Fibroblast of the aortic adventitia (primary cell): ENCODE results near the gene BPIFB6. TPM values are rescaled to one million over a fixed set of nuclear protein-coding genes. Genes with fewer than 3 reads are reported as not detected.

Experiments
- DNase-seq: peaks from one replicate; pipeline ENCODE4 v3.0.0-alpha.2; 2010; ENCODE audit warnings: low read depth
- H3K4me3 ChIP-seq: 2 replicates; pipeline ENCODE4 v1.5.1; 2011; ENCODE audit warnings: low read depth, mild to moderate bottlenecking, control low read depth, low read length, moderate library complexity
- total RNA-seq: library from RNA; depleted of rRNA; stranded (reverse); fragments of >200 nt; gene quantifications from 2 replicates; pipeline ENCODE4 v1.2.3, GENCODE V29; 2012; ENCODE audit warnings: low replicate concordance
- TF ChIP-seq, protein P1 (sequence below): IDR thresholded peaks from 2 replicates; pipeline ENCODE4 v1.5.1; 2011; ENCODE audit warnings: mild to moderate bottlenecking, low read length, control low read depth, inconsistent platforms; ENCODE audit not compliant: insufficient read depth

BPIFB6 gene
- total RNA-seq, 1 donor: not detected

DNA sequence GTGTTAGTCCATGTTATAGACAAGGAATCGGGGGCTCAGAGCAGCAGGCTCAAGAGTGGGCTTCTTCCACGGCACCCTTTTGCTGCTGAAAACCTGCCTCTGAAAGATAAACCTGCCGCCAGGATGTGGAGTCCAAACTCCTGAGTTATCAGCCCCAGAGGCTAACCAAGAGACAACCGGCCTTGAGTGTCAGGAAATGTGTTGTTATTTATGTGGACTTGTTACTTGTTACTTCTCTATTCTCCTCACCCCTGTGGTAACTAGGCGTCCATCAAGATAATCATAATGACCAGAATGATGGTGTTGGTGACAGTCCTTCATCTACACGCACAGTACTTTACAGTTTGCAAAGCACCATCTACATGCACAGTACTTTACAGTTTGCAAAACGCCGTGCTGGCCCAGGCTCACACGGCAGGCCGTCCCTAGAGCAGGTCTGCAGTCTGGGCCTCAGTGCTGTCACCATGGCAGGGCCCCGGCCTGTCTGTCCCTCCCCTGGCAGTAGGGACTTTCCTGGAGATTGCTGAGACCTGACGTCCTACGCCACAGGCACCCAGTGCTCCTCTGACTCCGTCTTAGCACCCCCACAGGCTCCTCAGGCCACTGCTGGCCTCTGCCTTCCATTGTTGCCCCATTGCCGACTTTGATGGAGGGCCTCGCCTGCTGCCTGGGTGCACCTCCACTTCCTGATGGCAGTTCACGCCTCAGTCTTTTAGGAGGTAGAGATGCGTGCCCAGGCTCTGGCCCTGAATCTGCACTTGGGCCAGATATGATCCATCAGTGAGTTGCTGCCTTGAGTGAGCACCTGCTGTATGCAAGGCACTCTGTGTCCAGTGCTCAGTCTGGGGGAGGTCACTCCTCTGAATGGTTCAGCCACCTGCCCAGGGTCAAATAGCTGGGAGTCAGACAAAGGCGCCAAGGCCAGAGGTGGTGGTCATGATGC, 38.9 kb downstream of the BPIFB6 start:
- H3K4me3 ChIP-seq: no peak overlapping the region
- no peak for DNase-seq
- TF ChIP-seq, protein P1, sequence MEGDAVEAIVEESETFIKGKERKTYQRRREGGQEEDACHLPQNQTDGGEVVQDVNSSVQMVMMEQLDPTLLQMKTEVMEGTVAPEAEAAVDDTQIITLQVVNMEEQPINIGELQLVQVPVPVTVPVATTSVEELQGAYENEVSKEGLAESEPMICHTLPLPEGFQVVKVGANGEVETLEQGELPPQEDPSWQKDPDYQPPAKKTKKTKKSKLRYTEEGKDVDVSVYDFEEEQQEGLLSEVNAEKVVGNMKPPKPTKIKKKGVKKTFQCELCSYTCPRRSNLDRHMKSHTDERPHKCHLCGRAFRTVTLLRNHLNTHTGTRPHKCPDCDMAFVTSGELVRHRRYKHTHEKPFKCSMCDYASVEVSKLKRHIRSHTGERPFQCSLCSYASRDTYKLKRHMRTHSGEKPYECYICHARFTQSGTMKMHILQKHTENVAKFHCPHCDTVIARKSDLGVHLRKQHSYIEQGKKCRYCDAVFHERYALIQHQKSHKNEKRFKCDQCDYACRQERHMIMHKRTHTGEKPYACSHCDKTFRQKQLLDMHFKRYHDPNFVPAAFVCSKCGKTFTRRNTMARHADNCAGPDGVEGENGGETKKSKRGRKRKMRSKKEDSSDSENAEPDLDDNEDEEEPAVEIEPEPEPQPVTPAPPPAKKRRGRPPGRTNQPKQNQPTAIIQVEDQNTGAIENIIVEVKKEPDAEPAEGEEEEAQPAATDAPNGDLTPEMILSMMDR: no peak

DNA sequence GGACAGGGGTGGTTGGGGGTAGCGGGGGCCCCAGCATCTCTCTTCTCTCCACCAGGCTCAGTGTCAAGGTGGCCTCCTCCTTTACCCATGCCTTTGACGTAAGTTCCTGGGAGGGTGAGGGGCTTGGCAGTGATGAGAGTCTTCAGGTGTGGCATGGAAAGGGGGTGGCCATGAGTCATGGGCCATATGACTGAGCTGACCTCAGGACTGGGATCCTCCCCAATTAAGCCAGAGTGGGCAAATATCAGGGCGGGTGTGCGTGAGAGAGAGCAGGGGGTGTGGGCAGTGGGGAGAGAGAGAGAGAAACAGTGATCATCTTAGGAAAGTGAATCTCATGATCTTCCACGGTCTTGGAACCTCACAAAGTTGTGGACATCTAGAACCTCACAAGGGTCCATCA, 39.8 kb downstream of the BPIFB6 start:
- H3K4me3 ChIP-seq: no peak overlapping the region
- no peak for DNase-seq
- TF ChIP-seq, protein P1: no peak

DNA sequence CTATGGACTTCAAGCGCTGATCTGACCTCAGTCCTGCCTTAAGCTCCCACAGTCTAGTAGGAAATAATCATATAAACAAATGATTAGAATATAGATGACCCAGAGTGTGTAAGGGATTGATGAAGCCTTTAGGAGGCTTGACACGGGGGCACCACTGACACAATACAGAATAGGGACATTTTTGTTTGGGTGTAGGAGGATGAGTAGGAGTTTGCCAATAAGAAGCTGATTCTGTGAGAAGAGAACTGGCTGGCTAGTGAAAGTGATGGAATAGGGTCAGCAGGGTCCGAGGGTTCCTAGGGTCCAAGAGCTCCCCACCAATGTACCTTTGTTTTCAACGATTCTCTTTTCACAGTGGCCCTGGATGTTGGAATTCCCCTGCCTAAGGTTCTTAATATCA, 40.9 kb downstream of the BPIFB6 start:
- TF ChIP-seq, protein P1: no peak
- no peak for DNase-seq
- H3K4me3 ChIP-seq: no peak overlapping the region

DNA sequence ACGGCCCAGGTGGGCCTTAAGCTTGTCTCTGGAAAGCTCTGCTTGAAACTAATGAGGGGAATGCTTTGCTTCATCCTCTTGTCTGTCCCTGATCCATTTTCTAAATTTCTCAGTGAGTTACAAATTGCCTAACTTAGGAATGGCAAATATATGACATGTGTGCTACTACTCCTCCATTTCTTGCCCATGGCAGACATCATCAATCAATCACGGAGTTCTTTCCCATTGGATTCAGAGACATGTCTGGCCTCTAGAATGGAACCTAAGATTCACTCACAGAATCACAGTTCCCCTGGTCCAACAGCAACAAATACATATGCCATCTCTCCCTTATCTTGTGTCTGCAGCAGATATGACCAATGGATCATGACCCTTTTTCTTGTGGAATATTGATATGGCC, 41.4 kb downstream of the BPIFB6 start:
- no peak for DNase-seq
- no peak overlapping the region for H3K4me3 ChIP-seq
- TF ChIP-seq, protein P1: no peak

DNA sequence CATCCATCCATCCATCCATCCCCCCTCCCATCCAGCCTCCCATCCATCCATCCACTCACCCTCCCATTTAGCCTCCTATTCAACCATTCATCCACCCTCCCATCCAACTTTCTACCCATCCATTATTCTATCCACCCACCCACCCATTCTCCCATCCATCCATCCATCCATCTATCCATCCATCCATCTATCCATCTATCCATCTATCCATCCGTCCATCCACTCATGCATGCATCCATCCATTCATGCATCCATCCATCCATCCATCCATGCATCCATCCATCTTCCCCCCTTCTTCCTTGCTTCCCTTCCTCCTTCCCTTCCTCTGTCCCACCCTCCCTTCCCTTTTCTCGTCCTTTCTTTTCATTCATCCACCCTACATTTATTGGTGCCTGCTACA, 43.2 kb downstream of the BPIFB6 start:
- H3K4me3 ChIP-seq: no peak overlapping the region
- DNase-seq: no peak
- TF ChIP-seq, protein P1: no peak

DNA sequence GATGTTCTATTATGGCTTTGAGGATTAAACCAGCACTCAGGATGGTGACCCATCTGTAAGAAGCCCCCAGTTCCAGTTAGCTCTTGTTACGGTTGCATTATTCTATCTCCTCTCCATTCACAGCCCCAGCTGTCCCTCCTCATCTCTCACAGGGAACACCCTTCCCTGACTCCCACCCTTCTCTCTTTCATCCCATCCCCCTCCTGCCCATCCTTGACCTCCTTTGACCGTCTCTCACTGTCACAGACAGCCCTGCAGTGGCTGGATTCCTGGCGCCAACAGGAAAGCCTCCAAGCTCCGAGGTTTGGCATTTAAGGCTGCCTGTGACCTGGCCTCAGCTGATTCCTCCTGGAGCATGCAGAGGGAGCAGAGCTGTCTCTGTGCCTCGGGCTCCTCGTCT, 43.8 kb downstream of the BPIFB6 start:
- TF ChIP-seq, protein P1: no peak
- H3K4me3 ChIP-seq: no peak overlapping the region
- DNase-seq: no peak
